NCI-H146 (cell line): Measurements from ENCODE around the gene PRPS2.

Experiments
- DNase-seq: peaks from one replicate; lab custom pipeline; 2025; lab: John Stamatoyannopoulos, UW

Gene PRPS2

GRCh38 chrX:12791257-12792228 is at the start of gene PRPS2:
Gene PRPS2, plus strand, starts transcription at chrX:12791412. Its CDS starts 86 bp downstream, at chrX:12791498.
- DNase-seq: peak; percentile 84

- DNase-seq: no peak
These were observed 49.8 kb upstream of the PRPS2 start for GRCh38 chrX:12741416-12741815.

- DNase-seq: no peak
These were observed 43.8 kb upstream of the PRPS2 start for GRCh38 chrX:12747433-12747832.

- no peak for DNase-seq
These were observed 39.3 kb upstream of the PRPS2 start for GRCh38 chrX:12751887-12752286.

GRCh38 chrX:12753366-12753765 is 37.8 kb upstream of the PRPS2 start:
- DNase-seq: no peak

- DNase-seq: no peak
These were observed 32.9 kb upstream of the PRPS2 start for GRCh38 chrX:12758291-12758690.

GRCh38 chrX:12767856-12768255 is 23.4 kb upstream of the PRPS2 start:
- DNase-seq: peak; percentile 91

- DNase-seq: no peak
These were observed 22.7 kb upstream of the PRPS2 start for GRCh38 chrX:12768491-12768890.

- DNase-seq: peak; percentile 47
These were observed 20.8 kb upstream of the PRPS2 start for GRCh38 chrX:12770440-12770839.

GRCh38 chrX:12771445-12772069 is 19.7 kb upstream of the PRPS2 start:
- no peak for DNase-seq

GRCh38 chrX:12777670-12778069 is 13.5 kb upstream of the PRPS2 start:
- DNase-seq: no peak

- no peak for DNase-seq
These were observed 11.7 kb upstream of the PRPS2 start for GRCh38 chrX:12779534-12779933.

- no peak for DNase-seq
These were observed 2.6 kb upstream of the PRPS2 start for GRCh38 chrX:12788645-12789044.

GRCh38 chrX:12789976-12790375 is 1.2 kb upstream of the PRPS2 start:
- no peak for DNase-seq

GRCh38 chrX:12790885-12791256 is 341 bp upstream of the PRPS2 start:
- no peak for DNase-seq

- DNase-seq: no peak
These were observed 1.5 kb downstream of the PRPS2 start for GRCh38 chrX:12792711-12793110.

- DNase-seq: no peak
These were observed 3.4 kb downstream of the PRPS2 start for GRCh38 chrX:12794654-12795053.

- no peak for DNase-seq
These were observed 7.4 kb downstream of the PRPS2 start for GRCh38 chrX:12798601-12799000.

GRCh38 chrX:12799118-12799517 is 7.9 kb downstream of the PRPS2 start:
- DNase-seq: no peak

GRCh38 chrX:12802741-12803140 is 11.5 kb downstream of the PRPS2 start:
- no peak for DNase-seq

- no peak for DNase-seq
These were observed 13.4 kb downstream of the PRPS2 start for GRCh38 chrX:12804655-12805054.

- DNase-seq: no peak
These were observed 14.1 kb downstream of the PRPS2 start for GRCh38 chrX:12805333-12805732.

GRCh38 chrX:12811658-12812057 is 20.4 kb downstream of the PRPS2 start:
- no peak for DNase-seq
